ENCODE data around the gene CHFR. TPM values are rescaled to one million over a fixed set of nuclear protein-coding genes. Genes with fewer than 3 reads are reported as not detected.
"Not testable (repeated sequence)": the region's sequence is repeated elsewhere in the genome, so short reads cannot be mapped to it uniquely, and the experiment has no call there.

The CHFR gene
- total and polyA plus RNA-seq, 12 donors = 14.9 to 54.4 (median 26.6) TPM

DNA sequence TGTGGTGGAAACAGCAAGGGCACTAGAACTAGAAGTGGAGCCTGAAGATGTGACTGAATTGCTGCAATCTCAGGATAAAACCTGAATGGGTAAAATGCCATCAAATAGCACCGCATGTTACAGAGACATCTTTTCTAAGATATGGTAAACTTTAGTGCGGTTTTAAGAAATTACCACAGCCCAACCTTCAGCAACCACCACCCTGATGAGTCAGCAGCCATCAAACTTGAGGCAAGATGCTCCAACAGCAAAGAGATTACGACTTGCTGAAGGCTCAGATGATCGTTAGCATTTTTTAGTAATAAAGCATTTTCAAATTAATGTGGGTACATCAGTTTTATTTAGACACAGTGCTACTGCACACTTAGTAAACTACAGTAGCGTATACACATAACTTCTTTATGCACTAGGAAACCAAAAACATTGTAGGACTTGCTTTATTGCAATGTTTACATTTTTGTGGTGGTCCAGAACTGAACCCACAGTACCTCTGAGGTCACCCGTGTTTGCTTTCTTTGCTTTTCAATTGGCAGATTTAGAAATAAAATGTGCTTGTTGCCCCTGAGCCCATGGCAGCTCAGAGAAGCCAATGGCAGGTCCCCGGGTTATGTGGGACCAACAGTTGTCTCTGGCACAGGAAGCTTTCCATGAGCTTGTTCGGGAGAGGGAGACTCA lies 74.6 kb downstream of the CHFR start:
- TF ChIP-seq, protein P1, sequence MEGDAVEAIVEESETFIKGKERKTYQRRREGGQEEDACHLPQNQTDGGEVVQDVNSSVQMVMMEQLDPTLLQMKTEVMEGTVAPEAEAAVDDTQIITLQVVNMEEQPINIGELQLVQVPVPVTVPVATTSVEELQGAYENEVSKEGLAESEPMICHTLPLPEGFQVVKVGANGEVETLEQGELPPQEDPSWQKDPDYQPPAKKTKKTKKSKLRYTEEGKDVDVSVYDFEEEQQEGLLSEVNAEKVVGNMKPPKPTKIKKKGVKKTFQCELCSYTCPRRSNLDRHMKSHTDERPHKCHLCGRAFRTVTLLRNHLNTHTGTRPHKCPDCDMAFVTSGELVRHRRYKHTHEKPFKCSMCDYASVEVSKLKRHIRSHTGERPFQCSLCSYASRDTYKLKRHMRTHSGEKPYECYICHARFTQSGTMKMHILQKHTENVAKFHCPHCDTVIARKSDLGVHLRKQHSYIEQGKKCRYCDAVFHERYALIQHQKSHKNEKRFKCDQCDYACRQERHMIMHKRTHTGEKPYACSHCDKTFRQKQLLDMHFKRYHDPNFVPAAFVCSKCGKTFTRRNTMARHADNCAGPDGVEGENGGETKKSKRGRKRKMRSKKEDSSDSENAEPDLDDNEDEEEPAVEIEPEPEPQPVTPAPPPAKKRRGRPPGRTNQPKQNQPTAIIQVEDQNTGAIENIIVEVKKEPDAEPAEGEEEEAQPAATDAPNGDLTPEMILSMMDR (IDR thresholded peaks at IDR 0.05) = no peak
- TF ChIP-seq POLR2A (IDR thresholded peaks at IDR 0.05) = no peak
- peaks cover 0 to 67% of the 10 kb centered on the region in 2 donors for H3K36me3 ChIP-seq (replicated peaks in 1 of 2)
- 92 to 96% (median 95%) methylated on average over 6 to 8 of the region's 8 CpGs for WGBS, 4 donors
- DNase-seq = no peak
- H3K4me1 ChIP-seq (replicated peaks in 1 of 2) = no peaks in the 10 kb centered on the region
- no peaks in the 10 kb centered on the region for H3K27me3 ChIP-seq
- no peak overlapping the region for H3K4me3 ChIP-seq
- no peak overlapping the region for H3K27ac ChIP-seq
- intact Hi-C loops (cut with DNase I) = no loop called here
- no peaks in the 10 kb centered on the region for H3K9me3 ChIP-seq (replicated peaks in 1 of 3)

DNA sequence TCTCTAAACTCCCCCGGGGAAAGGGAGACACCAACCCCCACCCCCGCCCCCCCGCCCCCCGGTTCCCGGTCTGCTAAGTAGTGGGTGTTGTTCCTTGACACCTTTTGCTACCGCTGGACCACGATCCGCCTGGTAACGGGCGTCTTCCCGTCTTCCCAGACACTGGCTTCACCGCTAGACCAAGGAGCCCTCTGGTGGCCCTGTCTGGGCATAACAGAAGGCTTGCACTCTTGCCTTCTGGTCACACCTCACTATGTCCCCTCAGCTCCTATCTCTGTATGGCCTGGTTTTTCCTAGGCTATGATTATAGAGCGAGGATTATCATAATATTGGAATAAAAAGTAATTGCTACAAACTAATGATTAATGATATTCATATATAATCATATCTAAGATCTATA lies 78.0 kb downstream of the CHFR start:
- H3K9me3 ChIP-seq (replicated peaks in 1 of 3); H3K4me3 ChIP-seq; H3K27ac ChIP-seq; H3K27me3 ChIP-seq; intact Hi-C loops (cut with DNase I); H3K4me1 ChIP-seq (replicated peaks in 1 of 2): not testable (repeated sequence)
- DNase-seq = peak; percentile 40 to 82 (median 67)
- TF ChIP-seq, protein P1 (IDR thresholded peaks at IDR 0.05) = peak; percentile 26 to 61 (median 44)
- H3K36me3 ChIP-seq (replicated peaks in 1 of 2) = peaks cover 0 to 70% of the 10 kb centered on the region in 2 donors
- WGBS, 4 donors = 50 to 71% (median 62%) methylated on average over 8 to 13 of the region's 13 CpGs

DNA sequence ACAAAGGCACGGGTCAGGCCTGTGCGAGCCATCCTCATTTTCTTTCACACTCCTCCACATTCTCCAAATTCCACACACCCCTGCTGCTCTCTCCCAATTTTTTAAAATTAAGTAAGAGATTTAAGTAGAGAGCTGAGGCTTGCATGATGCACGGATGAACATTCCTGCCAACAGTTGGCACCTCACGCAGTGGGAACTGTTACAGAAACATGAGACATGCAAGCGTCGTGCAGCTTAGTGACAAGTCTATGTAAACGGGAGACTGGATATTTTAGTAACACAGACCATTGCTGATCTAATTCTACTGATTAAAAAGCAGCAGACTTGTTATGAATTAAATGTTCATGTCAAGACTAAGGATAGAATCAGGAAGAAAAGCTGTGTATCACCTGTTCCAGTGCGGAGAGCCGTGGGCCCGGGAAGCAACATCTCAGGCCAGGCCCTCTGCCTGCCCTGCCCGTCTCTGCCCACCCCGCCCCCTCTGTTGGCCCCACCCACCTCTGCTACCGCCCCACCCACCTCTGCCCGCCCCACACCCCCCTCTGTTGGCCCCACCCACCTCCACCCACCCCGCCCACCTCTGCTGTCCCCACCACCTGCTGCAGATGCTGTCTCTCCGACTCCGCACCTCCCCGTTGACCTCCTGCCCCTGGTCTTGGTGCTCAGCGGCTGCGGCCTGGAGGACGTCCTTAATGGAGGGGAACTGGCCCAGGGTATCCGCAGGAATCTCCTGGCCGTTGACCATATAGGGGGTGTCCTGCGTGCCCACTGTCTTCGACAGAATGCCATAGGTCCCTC lies 79.9 kb downstream of the CHFR start:
- TF ChIP-seq, protein P1 (IDR thresholded peaks at IDR 0.05) = no peak
- no peak overlapping the region for H3K4me3 ChIP-seq
- H3K27me3 ChIP-seq = no peaks in the 10 kb centered on the region
- no peaks in the 10 kb centered on the region for H3K4me1 ChIP-seq (replicated peaks in 1 of 2)
- H3K36me3 ChIP-seq (replicated peaks in 1 of 2) = peaks cover 0 to 70% of the 10 kb centered on the region in 2 donors
- H3K27ac ChIP-seq = no peak overlapping the region
- no peak for DNase-seq
- no peaks in the 10 kb centered on the region for H3K9me3 ChIP-seq (replicated peaks in 1 of 3)
- intact Hi-C loops (cut with DNase I) = no loop called here
- 76 to 88% (median 83%) methylated on average over 11 to 25 of the region's 25 CpGs for WGBS, 4 donors

DNA sequence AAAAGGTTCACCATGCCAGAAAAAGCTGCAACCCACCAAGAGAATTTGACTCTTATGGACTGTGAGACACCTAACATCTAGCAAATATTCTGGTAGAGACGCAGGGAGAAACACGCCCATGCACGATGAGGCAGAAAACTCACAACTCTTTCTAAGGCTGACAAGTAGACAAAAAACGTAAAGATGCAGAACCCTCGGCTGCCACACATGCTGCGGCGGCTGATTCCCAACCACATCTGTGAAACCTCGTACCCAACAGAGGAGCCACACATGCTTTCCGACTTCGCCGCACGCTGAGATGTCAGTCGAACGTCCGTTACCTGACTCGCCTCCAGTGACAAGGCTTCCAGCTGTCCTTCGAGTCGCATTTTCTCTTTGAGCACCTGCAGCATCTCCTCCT lies 80.5 kb downstream of the CHFR start:
- Histone ChIP-seq H3K9me3 (replicated peaks in 1 of 3) (no peaks in the 10 kb centered on the region), H3K27ac (no peak overlapping the region), H3K4me3 (no peak overlapping the region), H3K4me1 (replicated peaks in 1 of 2) (no peaks in the 10 kb centered on the region), H3K27me3 (no peaks in the 10 kb centered on the region), H3K36me3 (replicated peaks in 1 of 2) (peaks cover 0 to 74% of the 10 kb centered on the region in 2 donors)
- DNase-seq = no peak
- TF ChIP-seq, protein P1 (IDR thresholded peaks at IDR 0.05) = no peak
- no peak for TF ChIP-seq POLR2A (IDR thresholded peaks at IDR 0.05)
- WGBS, 4 donors = 87 to 92% (median 89%) methylated on average over 18 of the region's 18 CpGs
- intact Hi-C loops (cut with DNase I) = no loop called here
